ENCODE data around the gene PFDN6.

DNA sequence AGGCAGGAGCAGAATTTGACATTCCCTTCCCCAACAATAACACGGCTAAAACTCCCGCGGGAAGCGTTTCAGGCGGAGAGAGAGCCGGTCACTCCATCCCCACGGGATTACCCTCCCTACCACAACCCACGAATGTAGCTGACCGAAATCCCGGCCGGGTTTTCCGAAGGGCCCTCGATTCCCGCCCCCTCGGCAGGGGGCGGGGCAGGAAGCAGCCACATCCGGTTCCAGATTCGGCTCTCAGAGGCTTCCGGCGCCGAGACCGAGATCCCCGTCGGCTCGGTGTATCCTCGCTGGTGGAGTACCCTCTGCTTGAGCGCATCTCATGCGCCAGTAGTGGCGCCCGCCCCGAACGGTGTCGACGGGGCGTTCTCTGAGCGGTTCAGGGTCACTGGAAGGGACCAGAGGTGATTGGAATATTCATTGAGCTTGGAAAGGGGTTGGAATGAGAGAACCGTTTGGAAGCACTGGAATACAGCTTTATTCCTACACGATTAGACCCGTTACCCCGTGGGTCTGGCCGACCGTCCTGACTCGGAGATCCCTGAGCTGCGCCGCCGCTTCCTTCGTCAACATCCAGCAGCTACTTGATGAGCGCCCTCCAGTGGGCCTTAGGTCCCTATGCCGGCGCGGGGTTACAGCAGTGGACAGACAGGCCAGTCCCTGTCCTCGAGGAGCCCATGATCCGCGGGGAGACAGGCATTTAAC is 10.0 kb downstream of the PFDN6 start:
- TF ChIP-seq CTCF (IDR thresholded peaks at IDR 0.05; ENCODE audit: insufficient read depth, low read length, poor library complexity, severe bottlenecking) (peak; percentile 96), EZH2phosphoT487 (conservative IDR thresholded peaks at IDR 0.05; ENCODE audit: low read length) (no peak)
